ENCODE measurements around the gene AASS.
"Not testable (repeated sequence)": the region's sequence is repeated elsewhere in the genome, so short reads cannot be mapped to it uniquely, and the experiment has no call there.

Gene AASS

GRCh38 chr7:122143751-122144711 is at the start of gene AASS:
AASS (minus strand) TSS chr7:122144249; CDS start chr7:122133726, 10,523 bp downstream.
- DNase-seq (ENCODE audit: low read depth in 2 of 2), result peak; percentile 62 to 74

GRCh38 chr7:122188785-122189184 is 44.7 kb upstream of the AASS start:
- no peak for DNase-seq (ENCODE audit: low read depth in 2 of 2)

GRCh38 chr7:122183106-122183505 is 39.1 kb upstream of the AASS start:
- no peak for DNase-seq (ENCODE audit: low read depth in 2 of 2)

- no peak for DNase-seq (ENCODE audit: low read depth in 2 of 2)
Observed at GRCh38 chr7:122182081-122182480, 38.0 kb upstream of the AASS start.

- not testable (repeated sequence) for DNase-seq (ENCODE audit: low read depth in 2 of 2)
Observed at GRCh38 chr7:122172144-122172543, 28.1 kb upstream of the AASS start.

GRCh38 chr7:122166740-122167139 is 22.7 kb upstream of the AASS start:
- DNase-seq (ENCODE audit: low read depth in 2 of 2), result no peak

- DNase-seq (ENCODE audit: low read depth in 2 of 2), result no peak
Observed at GRCh38 chr7:122166275-122166674, 22.2 kb upstream of the AASS start.

GRCh38 chr7:122161628-122162027 is 17.6 kb upstream of the AASS start:
- DNase-seq (ENCODE audit: low read depth in 2 of 2), result no peak

- DNase-seq (ENCODE audit: low read depth in 2 of 2), result no peak
Observed at GRCh38 chr7:122155566-122155965, 11.5 kb upstream of the AASS start.

- DNase-seq (ENCODE audit: low read depth in 2 of 2), result no peak
Observed at GRCh38 chr7:122148878-122149277, 4.8 kb upstream of the AASS start.

GRCh38 chr7:122148081-122148480 is 4.0 kb upstream of the AASS start:
- DNase-seq (ENCODE audit: low read depth in 2 of 2), result no peak

GRCh38 chr7:122145937-122146645 is 2.0 kb upstream of the AASS start:
- DNase-seq (ENCODE audit: low read depth in 2 of 2), result no peak

- DNase-seq (ENCODE audit: low read depth in 2 of 2), result peak in 1 of 2 experiments; percentile 2
Observed at GRCh38 chr7:122143376-122143750, 686 bp downstream of the AASS start.

- DNase-seq (ENCODE audit: low read depth in 2 of 2), result no peak
Observed at GRCh38 chr7:122140918-122141317, 3.1 kb downstream of the AASS start.

- DNase-seq (ENCODE audit: low read depth in 2 of 2), result no peak
Observed at GRCh38 chr7:122137251-122138077, 6.6 kb downstream of the AASS start.

GRCh38 chr7:122136639-122137245 is 7.3 kb downstream of the AASS start:
- no peak for DNase-seq (ENCODE audit: low read depth in 2 of 2)

GRCh38 chr7:122136078-122136477 is 8.0 kb downstream of the AASS start:
- no peak for DNase-seq (ENCODE audit: low read depth in 2 of 2)

- no peak for DNase-seq (ENCODE audit: low read depth in 2 of 2)
Observed at GRCh38 chr7:122135275-122135674, 8.8 kb downstream of the AASS start.

GRCh38 chr7:122134793-122135192 is 9.3 kb downstream of the AASS start:
- DNase-seq (ENCODE audit: low read depth in 2 of 2), result not testable (repeated sequence)

GRCh38 chr7:122133477-122133876 is 10.6 kb downstream of the AASS start:
- DNase-seq (ENCODE audit: low read depth in 2 of 2), result no peak

- no peak for DNase-seq (ENCODE audit: low read depth in 2 of 2)
Observed at GRCh38 chr7:122132341-122132740, 11.7 kb downstream of the AASS start.

- no peak for DNase-seq (ENCODE audit: low read depth in 2 of 2)
Observed at GRCh38 chr7:122123746-122124145, 20.3 kb downstream of the AASS start.

Data from stimulated activated CD4-positive, alpha-beta T cell treated with anti-CD3 and anti-CD28 coated beads, Interleukin-12 subunit alpha, Interleukin-12 subunit beta, amount 100 ng/mL, for 24 hours (primary cell).